Measurements from ENCODE around the gene RNF17.

RNF17 gene

GRCh38 chr13:24851546-24851945 is 87.6 kb downstream of the RNF17 start:
- TF ChIP-seq CTCF (IDR thresholded peaks at IDR 0.05; ENCODE audit: low read depth, low read length, missing control alignments): no peak
- no peak for DNase-seq (ENCODE audit: extremely low read depth, low read depth)
- no peak overlapping the region for H3K4me3 ChIP-seq (replicated peaks; ENCODE audit: low read depth, low read length)

GRCh38 chr13:24854311-24854710 is 90.3 kb downstream of the RNF17 start:
- no peak overlapping the region for H3K4me3 ChIP-seq (replicated peaks; ENCODE audit: low read depth, low read length)
- no peak for TF ChIP-seq CTCF (IDR thresholded peaks at IDR 0.05; ENCODE audit: low read depth, low read length, missing control alignments)
- no peak for DNase-seq (ENCODE audit: extremely low read depth, low read depth)

GRCh38 chr13:24858953-24859352 is 95.0 kb downstream of the RNF17 start:
- no peak for DNase-seq (ENCODE audit: extremely low read depth, low read depth)
- TF ChIP-seq CTCF (IDR thresholded peaks at IDR 0.05; ENCODE audit: low read depth, low read length, missing control alignments): no peak
- H3K4me3 ChIP-seq (replicated peaks; ENCODE audit: low read depth, low read length): no peak overlapping the region

GRCh38 chr13:24860770-24861169 is 96.8 kb downstream of the RNF17 start:
- no peak for TF ChIP-seq CTCF (IDR thresholded peaks at IDR 0.05; ENCODE audit: low read depth, low read length, missing control alignments)
- DNase-seq (ENCODE audit: extremely low read depth, low read depth): no peak

GRCh38 chr13:24861617-24862362 is 97.8 kb downstream of the RNF17 start:
- TF ChIP-seq CTCF (IDR thresholded peaks at IDR 0.05; ENCODE audit: low read depth, low read length, missing control alignments): no peak
- no peak for DNase-seq (ENCODE audit: extremely low read depth, low read depth)
- H3K4me3 ChIP-seq (replicated peaks; ENCODE audit: low read depth, low read length): no peak overlapping the region

More at GRCh38 chr13:24860770-24861169, 96.8 kb downstream of the RNF17 start:
- H3K4me3 ChIP-seq (replicated peaks; ENCODE audit: low read depth, low read length): no peak overlapping the region

GRCh38 chr13:24863748-24864540 is 100.0 kb downstream of the RNF17 start:
- no peak for DNase-seq (ENCODE audit: extremely low read depth, low read depth)
- TF ChIP-seq CTCF (IDR thresholded peaks at IDR 0.05; ENCODE audit: low read depth, low read length, missing control alignments): no peak
- H3K4me3 ChIP-seq (replicated peaks; ENCODE audit: low read depth, low read length): no peak overlapping the region
